Fibroblast of skin of left quadriceps (primary cell): ENCODE results near the gene CCDC33.

Experiments used
- DNase-seq, 2 experiments: peaks; one replicate each; pipeline ENCODE4 v3.0.0-alpha.2; 2013; ENCODE audit warnings: low read depth in 2 of 2

CCDC33 gene

GRCh38 chr15:74258456-74259291, 22.5 kb downstream of the CCDC33 start:
- DNase-seq = no peak

GRCh38 chr15:74259292-74259648, 23.1 kb downstream of the CCDC33 start:
- no peak for DNase-seq

GRCh38 chr15:74259821-74260607, 23.9 kb downstream of the CCDC33 start:
- DNase-seq = no peak

DNA sequence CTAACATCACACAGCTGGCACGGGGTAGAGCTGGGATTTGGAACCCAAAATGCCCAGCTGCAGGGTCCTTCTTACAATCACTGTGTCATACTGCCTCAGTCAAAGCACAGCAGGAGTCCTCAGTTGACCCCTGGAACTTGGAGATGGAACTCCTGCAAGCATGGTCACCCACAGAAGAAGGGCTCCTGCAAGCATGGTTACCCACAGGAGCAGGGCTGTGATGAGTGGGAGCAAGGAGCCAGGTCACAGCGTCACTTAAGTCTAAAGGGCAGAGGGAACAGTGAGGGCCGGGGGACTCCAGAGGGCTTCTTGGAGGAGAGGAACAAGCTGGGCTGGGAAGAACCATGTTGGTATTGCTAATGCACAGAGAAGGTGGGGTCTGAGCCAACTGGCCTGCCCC, 24.9 kb downstream of the CCDC33 start:
- DNase-seq = no peak

- no peak for DNase-seq
Observed at GRCh38 chr15:74261685-74262084, 25.6 kb downstream of the CCDC33 start.

DNA sequence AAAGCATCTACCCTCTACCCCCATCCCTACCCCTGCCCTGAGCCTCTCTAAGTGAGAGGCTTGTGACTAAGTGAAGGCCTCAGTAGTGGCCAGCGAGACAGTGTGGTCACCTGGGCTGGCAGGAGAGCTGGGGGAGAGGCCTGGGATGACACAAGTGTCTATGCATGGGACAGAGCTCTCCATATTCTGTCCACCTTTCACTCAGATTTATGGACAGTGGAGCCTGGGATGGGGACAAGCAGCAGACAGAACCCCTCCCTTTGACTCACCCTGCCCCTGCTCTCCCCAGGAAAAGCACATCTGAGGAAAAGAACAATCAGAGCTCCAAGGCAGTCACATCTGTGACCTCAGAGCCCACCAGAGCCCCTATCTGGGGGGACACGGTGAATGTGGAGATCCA, 26.0 kb downstream of the CCDC33 start:
- no peak for DNase-seq

DNA sequence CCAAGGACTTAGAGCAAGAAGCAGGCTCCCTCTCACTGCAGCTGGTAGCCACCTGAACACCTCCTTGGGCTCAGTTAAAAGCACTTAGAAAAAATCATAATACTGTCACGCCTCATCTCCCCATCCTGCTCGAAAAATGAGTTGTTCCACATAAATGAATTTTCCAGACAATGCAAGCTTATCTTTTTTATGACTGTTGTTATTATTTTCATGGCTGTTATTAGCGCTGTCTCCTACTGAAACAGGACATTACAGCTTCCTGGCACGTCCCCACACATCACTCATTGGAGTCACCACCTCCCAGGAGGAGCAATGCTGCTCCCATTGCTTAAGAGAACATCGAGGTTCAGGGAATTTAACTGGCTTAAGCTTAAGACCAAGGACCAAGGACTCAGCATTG, 26.5 kb downstream of the CCDC33 start:
- DNase-seq = no peak

DNA sequence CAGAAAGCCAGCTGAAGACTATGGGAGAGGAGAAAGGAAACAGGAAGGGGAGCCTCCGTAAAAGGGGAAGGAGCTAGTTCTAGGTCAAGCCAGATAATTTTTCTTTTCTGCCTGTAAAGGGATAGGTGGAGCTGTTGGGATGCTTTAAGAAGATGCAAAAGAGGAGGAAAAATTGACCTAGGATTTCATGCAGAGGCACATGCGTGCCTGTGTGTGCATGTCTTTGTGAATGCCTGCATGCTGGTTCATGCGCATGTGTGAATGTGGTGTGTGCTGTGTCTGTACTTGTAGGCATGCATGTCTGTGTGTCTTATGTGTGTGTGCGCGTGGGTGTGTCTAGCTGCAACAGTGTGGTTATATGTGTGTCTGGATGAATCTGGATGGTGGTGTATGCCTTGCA, 27.3 kb downstream of the CCDC33 start:
- DNase-seq = no peak

- DNase-seq = no peak
Observed at GRCh38 chr15:74264081-74264501, 28.0 kb downstream of the CCDC33 start.

GRCh38 chr15:74265046-74265639, 29.0 kb downstream of the CCDC33 start:
- DNase-seq = peak in 1 of 2 experiments; percentile 1

- DNase-seq = no peak
Observed at GRCh38 chr15:74268020-74268419, 31.9 kb downstream of the CCDC33 start.

DNA sequence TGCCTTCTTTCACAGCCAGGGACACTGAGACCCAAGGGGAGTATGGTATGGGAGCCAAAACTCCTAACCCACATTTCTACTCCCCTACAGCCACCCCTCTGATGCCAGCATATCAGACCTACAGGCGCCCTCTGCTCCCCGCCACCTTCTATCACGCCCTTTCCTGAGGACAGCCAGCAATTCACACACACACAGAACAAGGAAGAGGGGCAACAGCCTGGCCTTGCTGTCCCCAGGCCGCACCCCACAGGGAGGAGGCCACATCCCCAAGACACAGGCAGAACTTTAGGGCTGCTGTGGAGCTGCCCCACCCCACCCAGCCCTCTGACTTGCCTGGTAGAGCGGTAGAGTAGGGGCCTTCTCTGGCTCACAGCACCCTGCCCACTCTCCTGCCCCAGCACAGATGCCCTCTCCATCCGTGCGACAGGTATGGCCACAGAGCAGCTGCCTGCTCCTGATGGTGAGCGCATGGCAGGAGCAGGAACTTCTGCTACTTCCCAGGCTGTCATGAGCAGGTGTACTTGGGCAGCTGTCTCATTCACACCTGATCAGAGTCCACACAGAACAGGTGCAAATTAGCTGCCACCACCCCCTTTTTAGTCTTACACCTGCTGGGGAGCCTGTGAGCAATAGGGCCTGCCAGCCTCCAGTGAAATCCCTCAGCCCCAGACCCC, 33.4 kb downstream of the CCDC33 start:
- no peak for DNase-seq

DNA sequence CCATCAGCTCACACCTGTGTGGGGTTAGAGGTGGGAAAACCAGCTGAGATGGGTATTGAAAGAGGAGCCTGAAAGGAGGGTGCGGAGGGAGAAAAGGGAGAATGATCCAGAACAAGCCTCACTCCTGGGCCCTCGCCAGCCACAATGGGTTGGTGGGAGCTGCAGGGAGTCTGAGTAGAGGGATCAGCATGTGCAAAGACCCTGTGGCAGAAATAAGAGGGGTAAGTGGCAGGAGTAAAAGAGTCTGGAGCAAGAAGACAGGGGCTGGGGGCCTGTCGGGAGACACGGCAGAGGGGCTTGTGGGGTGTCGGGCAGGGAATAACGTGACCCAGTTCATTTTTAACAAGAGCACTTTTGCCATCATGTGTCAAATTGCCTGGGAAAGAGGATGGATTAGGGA, 34.0 kb downstream of the CCDC33 start:
- no peak for DNase-seq

DNA sequence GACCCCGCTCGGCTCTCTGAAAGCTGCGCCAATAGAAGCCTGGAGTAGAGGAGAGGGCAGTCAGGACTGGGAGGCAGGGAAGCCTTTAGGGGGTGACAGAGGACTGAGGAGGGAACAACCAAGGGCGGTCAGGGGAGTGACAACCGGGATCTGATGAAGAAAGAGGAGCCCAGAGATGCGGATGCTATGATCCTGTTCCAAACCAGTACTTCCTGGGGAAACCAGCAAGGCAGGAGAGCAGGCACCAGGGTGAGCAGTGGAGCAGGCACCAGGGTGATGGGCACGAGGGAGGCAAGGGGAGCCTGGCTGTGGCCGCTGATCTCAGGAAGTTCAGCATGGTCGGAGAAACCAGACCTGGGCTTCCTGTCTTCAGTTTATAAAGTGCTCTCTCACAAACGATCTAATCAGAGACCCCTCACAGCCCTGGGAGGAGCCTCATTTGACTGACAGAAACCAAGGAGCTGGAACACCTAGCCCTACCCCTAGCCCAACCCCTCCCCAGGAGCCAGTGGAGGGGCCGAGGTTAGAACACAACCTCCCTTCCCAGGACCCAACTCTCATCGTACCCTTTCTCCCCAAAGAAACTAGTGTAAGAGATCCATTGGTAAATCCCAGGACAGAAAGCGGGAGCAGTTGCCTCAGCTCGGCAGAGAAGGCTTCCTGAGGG, 34.9 kb downstream of the CCDC33 start:
- no peak for DNase-seq

DNA sequence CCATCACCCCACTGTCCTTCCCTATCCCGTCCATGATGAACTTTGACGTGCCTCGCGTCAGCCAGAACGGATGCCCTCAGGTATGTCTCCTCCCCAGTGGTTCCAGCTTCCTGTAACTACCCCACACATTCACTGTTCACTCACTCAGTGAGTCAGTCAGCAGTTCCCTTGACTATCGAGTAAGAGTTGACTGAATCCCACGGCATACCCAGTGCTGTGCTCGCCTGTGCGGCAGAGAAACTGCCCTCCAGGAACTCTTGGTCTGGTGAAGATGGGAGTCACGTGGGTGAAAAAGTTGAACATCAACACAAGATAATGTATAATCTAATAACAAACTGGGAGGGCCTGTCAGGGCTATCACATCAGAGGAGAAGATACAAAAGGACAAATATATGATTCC, 36.7 kb downstream of the CCDC33 start:
- no peak for DNase-seq

GRCh38 chr15:74274470-74275038, 38.4 kb downstream of the CCDC33 start:
- no peak for DNase-seq

DNA sequence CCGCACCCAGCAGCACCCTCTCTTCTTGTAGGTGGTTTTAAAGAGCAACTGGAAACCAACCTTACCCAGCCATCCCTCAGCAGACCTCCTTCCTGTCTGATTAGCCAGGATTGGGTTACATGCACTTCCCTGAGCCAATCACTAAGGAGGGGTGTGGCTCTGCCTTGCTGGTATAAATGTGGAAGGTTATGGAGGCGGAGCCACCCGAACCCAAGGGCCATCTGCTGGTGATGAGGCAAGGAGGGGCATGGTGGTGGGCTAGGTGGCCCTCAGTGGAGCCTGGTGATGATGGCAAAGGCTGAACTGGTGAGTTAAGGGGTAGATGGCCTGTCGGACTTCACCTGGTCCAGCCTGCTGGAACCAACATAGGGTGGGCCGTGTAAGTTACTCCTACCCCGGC, 39.8 kb downstream of the CCDC33 start:
- DNase-seq = no peak

DNA sequence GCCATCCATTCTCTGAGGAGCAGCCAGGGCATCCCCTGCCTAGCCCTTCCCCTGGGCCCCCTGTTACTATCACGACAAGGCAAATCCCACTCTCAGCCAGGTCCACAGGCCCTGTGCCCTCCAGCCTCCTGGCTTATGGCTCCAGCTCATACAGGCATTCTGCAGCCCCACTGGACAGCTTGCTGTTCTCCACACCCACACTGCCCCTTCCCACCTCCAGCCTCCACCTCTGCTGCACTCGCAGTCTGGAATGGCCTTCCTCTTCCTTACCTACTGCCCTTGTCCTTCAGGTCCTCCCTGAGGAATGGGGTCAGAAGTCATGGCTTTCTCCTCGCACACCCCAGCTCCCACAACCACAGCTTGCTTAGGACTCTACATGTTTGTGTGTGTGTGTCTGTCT, 40.4 kb downstream of the CCDC33 start:
- no peak for DNase-seq

DNA sequence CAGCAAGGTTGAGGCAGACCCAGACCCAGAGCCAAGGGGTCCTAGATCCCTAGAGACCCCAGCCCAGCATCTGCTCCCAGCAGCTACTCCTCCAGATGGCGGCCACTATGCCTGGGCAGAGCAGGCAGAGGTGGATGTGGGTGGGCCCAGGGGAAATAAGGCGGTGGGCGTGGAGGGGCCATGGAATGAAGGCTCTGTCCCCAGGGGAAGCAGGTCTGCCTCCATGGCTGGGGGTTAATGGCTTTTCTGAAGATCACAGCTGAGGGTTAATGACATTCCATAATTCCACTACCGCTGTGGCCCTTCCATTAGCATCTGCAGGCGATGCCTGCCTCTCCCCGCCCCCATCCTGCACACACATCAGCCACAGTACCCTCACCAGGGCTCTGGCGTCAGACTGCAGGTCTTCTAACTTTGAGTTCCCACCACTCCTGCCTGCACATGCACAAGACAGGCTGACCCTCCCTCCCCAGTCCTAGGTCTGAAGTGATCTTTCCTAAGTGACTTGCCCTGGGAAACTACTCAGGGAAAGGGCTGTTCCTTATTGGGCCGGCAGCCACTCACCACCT, 41.2 kb downstream of the CCDC33 start:
- DNase-seq = no peak

- DNase-seq = no peak
Observed at GRCh38 chr15:74278207-74278606, 42.1 kb downstream of the CCDC33 start.
